IPS-18a (cell line): ENCODE measurements around the gene CFAP61.
"Not testable (repeated sequence)": the region's sequence is repeated elsewhere in the genome, so short reads cannot be mapped to it uniquely, and the experiment has no call there.

ENCODE experiments used
- H3K27ac ChIP-seq: one replicate; pipeline ENCODE4 v1.5.1; 2013; ENCODE audit warnings: low read length
- H3K27me3 ChIP-seq: one replicate; pipeline ENCODE4 v1.6.1; 2013; ENCODE audit warnings: mild to moderate bottlenecking, low read length; ENCODE audit not compliant: control insufficient read depth, insufficient read depth
- H3K36me3 ChIP-seq: one replicate; pipeline ENCODE4 v1.6.1; 2013; ENCODE audit warnings: low read depth, low read length; ENCODE audit not compliant: control insufficient read depth
- H3K4me1 ChIP-seq: one replicate; pipeline ENCODE4 v1.6.1; 2013; ENCODE audit warnings: low read depth, low read length; ENCODE audit not compliant: control insufficient read depth
- H3K4me3 ChIP-seq: one replicate; pipeline ENCODE4 v1.5.1; 2013; ENCODE audit warnings: low read length
- H3K9ac ChIP-seq: one replicate; pipeline ENCODE4 v1.6.1; 2013; ENCODE audit warnings: mild to moderate bottlenecking, low read length, moderate library complexity
- H3K9me3 ChIP-seq: one replicate; pipeline ENCODE4 v1.6.1; 2013; ENCODE audit warnings: low read depth, low read length; ENCODE audit not compliant: control insufficient read depth

The CFAP61 gene

GRCh38 chr20:20100881-20101280 is 48.5 kb downstream of the CFAP61 start:
- H3K4me1 ChIP-seq: no peaks in the 10 kb centered on the region
- no peaks in the 10 kb centered on the region for H3K27me3 ChIP-seq
- no peaks in the 10 kb centered on the region for H3K9me3 ChIP-seq
- no peak overlapping the region for H3K27ac ChIP-seq
- no peaks in the 10 kb centered on the region for H3K36me3 ChIP-seq
- H3K4me3 ChIP-seq: no peak overlapping the region
- no peak overlapping the region for H3K9ac ChIP-seq

GRCh38 chr20:20102163-20102562 is 49.8 kb downstream of the CFAP61 start:
- Histone ChIP-seq H3K36me3 (no peaks in the 10 kb centered on the region), H3K4me3 (no peak overlapping the region), H3K27ac (no peak overlapping the region), H3K9me3 (no peaks in the 10 kb centered on the region), H3K4me1 (peaks cover 12% of the 10 kb centered on the region), H3K27me3 (no peaks in the 10 kb centered on the region), H3K9ac (no peak overlapping the region)

- H3K9me3 ChIP-seq: no peaks in the 10 kb centered on the region
- H3K4me1 ChIP-seq: peaks cover 13% of the 10 kb centered on the region
- no peak overlapping the region for H3K4me3 ChIP-seq
- H3K27me3 ChIP-seq: no peaks in the 10 kb centered on the region
- H3K36me3 ChIP-seq: no peaks in the 10 kb centered on the region
- no peak overlapping the region for H3K27ac ChIP-seq
- H3K9ac ChIP-seq: no peak overlapping the region
Measured at GRCh38 chr20:20102716-20103258, 50.5 kb downstream of the CFAP61 start.

GRCh38 chr20:20103486-20103885 is 51.2 kb downstream of the CFAP61 start:
- peaks cover 13% of the 10 kb centered on the region for H3K4me1 ChIP-seq
- H3K4me3 ChIP-seq: no peak overlapping the region
- H3K27ac ChIP-seq: no peak overlapping the region
- H3K27me3 ChIP-seq: no peaks in the 10 kb centered on the region
- H3K36me3 ChIP-seq: no peaks in the 10 kb centered on the region
- no peaks in the 10 kb centered on the region for H3K9me3 ChIP-seq
- H3K9ac ChIP-seq: no peak overlapping the region

- not testable (repeated sequence) for H3K9me3 ChIP-seq, H3K36me3 ChIP-seq, H3K27me3 ChIP-seq, H3K4me3 ChIP-seq, H3K4me1 ChIP-seq, H3K9ac ChIP-seq, H3K27ac ChIP-seq
Measured at GRCh38 chr20:20123187-20123586, 70.9 kb downstream of the CFAP61 start.

GRCh38 chr20:20130399-20130798 is 78.1 kb downstream of the CFAP61 start:
- H3K27me3 ChIP-seq: no peaks in the 10 kb centered on the region
- H3K36me3 ChIP-seq: no peaks in the 10 kb centered on the region
- no peak overlapping the region for H3K4me3 ChIP-seq
- H3K9me3 ChIP-seq: peaks cover 16% of the 10 kb centered on the region
- no peaks in the 10 kb centered on the region for H3K4me1 ChIP-seq
- no peak overlapping the region for H3K27ac ChIP-seq
- no peak overlapping the region for H3K9ac ChIP-seq

GRCh38 chr20:20134941-20135575 is 82.7 kb downstream of the CFAP61 start:
- H3K9ac ChIP-seq: no peak overlapping the region
- no peak overlapping the region for H3K27ac ChIP-seq
- H3K4me3 ChIP-seq: no peak overlapping the region
- H3K27me3 ChIP-seq: no peaks in the 10 kb centered on the region
- peaks cover 3% of the 10 kb centered on the region for H3K9me3 ChIP-seq
- H3K36me3 ChIP-seq: no peaks in the 10 kb centered on the region
- no peaks in the 10 kb centered on the region for H3K4me1 ChIP-seq

GRCh38 chr20:20136313-20136712 is 84.0 kb downstream of the CFAP61 start:
- H3K27me3 ChIP-seq: no peaks in the 10 kb centered on the region
- H3K36me3 ChIP-seq: no peaks in the 10 kb centered on the region
- no peak overlapping the region for H3K4me3 ChIP-seq
- H3K27ac ChIP-seq: no peak overlapping the region
- H3K9ac ChIP-seq: no peak overlapping the region
- no peaks in the 10 kb centered on the region for H3K4me1 ChIP-seq
- peaks cover 3% of the 10 kb centered on the region for H3K9me3 ChIP-seq

- H3K4me1 ChIP-seq: no peaks in the 10 kb centered on the region
- no peaks in the 10 kb centered on the region for H3K9me3 ChIP-seq
- H3K9ac ChIP-seq: no peak overlapping the region
- no peaks in the 10 kb centered on the region for H3K27me3 ChIP-seq
- H3K27ac ChIP-seq: no peak overlapping the region
- H3K36me3 ChIP-seq: no peaks in the 10 kb centered on the region
- no peak overlapping the region for H3K4me3 ChIP-seq
Measured at GRCh38 chr20:20137851-20138250, 85.5 kb downstream of the CFAP61 start.

GRCh38 chr20:20138301-20139064 is 86.2 kb downstream of the CFAP61 start:
- Histone ChIP-seq H3K4me3 (no peak overlapping the region), H3K36me3 (no peaks in the 10 kb centered on the region), H3K27me3 (no peaks in the 10 kb centered on the region), H3K9me3 (no peaks in the 10 kb centered on the region), H3K27ac (no peak overlapping the region), H3K9ac (no peak overlapping the region), H3K4me1 (no peaks in the 10 kb centered on the region)

GRCh38 chr20:20139403-20139802 is 87.1 kb downstream of the CFAP61 start:
- H3K27me3 ChIP-seq: no peaks in the 10 kb centered on the region
- no peaks in the 10 kb centered on the region for H3K9me3 ChIP-seq
- no peak overlapping the region for H3K9ac ChIP-seq
- H3K4me3 ChIP-seq: no peak overlapping the region
- H3K4me1 ChIP-seq: no peaks in the 10 kb centered on the region
- H3K36me3 ChIP-seq: no peaks in the 10 kb centered on the region
- H3K27ac ChIP-seq: no peak overlapping the region

GRCh38 chr20:20143165-20143564 is 90.8 kb downstream of the CFAP61 start:
- Histone ChIP-seq H3K9ac (no peak overlapping the region), H3K4me1 (no peaks in the 10 kb centered on the region), H3K36me3 (no peaks in the 10 kb centered on the region), H3K27me3 (no peaks in the 10 kb centered on the region), H3K4me3 (no peak overlapping the region), H3K27ac (no peak overlapping the region), H3K9me3 (no peaks in the 10 kb centered on the region)
